T-helper 22 cell (primary cell): Measurements from ENCODE around the gene USP15.

Experiments used
- DNase-seq: peaks from one replicate; pipeline ENCODE4 v3.0.0-alpha.2; 2020; ENCODE audit warnings: low read depth

Gene USP15

DNA sequence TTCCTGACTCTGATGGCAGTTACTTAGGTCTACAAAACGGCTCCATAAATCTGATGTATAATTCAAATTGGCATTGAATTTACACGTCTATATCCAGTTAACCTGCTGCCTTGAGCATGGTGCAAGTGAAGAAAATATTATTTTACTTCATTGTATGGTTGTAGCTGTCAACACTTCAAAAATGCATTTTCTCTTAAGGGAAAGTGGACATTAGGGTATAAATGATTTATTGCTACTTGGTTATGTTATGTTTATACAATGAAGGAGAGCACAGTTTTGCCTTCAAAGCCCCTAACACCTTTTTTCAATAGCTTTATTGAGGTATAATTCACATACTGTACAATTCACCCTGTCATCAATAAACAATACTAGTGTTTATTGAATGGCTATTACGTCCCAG, 2.0 kb upstream of the USP15 start:
- DNase-seq: no peak

DNA sequence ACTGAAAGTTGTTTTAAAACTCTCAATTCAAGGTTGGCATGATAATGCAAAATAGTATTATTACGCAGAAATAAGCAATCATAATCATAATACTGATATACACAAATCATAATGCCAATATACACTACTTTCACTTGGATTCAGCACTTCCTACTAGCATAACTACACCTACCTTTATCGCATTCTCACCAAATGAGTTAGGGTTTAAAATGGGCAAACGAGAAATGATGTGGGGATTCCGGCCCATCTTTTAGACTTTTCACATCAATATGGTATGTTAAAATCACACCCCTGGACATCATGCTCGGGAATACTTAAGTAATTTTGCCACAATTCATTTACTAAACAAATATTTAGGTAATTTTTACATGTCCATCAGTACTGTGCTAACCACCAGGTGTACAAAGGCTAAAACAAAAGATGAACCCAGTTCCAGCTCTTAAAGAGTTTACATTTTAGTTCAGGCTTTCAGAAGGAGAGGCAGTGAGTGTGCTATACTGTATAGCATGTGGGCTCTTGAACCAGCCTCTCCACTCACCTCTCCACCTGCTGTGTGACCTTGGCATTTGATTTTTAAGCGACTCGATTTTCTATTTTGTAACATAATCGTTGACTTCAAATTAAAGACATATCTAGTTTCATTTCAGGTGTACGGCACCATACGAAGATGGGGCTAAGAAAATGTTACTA, 1.1 kb upstream of the USP15 start:
- DNase-seq: no peak

DNA sequence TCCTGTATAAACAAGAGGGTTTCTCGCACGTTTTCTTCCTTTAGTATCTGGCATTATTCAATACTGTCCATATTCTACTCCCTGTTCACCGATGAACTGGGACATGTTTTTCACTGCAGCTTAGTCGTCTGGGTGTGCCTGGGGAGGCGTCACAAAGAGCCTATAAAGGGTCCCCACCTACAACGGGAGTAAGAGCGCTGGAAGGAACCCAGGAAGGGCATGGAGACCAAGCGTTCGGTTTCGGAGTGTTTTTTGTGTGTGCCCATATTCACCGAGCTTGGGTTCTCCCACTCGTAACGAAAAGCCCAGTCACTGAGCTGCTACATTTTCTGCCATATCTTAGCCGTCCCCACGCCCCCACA, 592 bp upstream of the USP15 start:
- DNase-seq: no peak

DNA sequence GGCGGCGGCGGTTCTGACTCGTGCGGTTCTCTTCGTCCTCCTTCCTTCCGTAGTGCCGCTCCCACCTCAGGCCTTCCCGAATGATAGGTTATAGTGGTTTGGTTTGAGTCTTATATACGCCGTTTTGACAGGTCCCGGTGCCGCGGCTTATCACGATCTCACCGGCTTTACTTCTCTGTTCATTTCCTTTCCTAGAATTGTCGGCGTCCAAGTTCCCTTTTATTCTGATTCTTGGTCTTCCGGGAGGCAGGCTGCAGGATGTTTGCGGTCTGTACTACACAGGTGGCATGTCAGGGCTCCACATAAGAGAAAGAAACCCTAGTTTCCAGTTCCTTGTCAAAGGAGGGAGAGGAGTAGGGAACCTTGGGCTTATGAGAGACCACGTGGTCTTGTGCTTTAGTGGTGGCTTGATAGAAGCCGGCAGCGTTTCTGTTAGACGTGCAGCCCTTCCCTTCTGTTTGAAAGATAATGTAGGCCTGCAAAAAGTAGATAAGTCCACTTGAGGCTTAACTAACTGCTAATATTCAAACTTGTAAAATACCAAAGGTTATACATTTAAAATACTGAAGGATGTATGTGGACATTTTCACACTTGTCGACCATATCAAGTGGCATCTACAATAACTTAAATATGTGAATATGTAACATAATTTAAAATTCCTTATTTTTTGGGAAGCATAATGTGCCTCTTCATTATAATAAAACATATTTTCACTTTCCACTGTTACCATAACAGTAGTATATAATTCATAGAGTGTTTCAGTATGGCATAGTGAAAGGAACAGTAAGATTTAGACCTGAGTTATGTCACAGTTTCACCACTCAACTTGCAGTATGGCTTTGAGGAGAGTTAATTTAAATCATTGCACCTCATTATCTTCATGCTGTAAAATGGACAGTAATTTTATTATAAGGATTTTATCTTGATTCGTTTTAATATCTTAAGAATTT, 804 bp downstream of the USP15 start:
- DNase-seq: peak; percentile 57

DNA sequence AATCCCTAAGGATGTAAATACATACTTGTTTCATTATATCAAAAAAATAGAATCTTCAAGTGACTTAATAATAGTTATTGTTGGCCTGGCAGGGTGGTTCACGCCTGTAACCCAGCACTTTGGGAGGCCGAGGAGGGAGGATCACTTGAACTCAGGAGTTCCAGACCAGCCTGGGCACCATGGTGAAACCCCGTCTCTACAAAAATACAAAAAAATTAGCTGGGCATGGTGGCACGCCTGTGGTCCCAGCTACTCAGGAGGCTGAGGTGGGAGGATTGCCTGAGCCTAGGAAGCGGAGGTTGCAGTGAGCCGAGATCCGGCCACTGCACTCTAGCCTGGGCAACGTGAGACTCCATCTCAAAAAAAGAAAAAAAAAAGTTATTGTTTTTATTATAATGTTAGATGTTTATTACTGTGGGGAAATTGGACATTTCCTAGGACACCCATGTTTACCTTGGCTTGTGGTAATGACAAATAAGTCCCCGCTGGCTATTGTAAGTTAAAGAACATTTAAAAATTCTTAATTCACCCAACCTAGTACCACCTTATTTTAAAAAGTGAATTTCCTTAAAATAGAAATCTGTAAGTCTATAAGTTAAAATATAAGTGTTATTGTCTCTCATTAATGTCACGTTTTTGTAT, 1.8 kb downstream of the USP15 start:
- DNase-seq: no peak

DNA sequence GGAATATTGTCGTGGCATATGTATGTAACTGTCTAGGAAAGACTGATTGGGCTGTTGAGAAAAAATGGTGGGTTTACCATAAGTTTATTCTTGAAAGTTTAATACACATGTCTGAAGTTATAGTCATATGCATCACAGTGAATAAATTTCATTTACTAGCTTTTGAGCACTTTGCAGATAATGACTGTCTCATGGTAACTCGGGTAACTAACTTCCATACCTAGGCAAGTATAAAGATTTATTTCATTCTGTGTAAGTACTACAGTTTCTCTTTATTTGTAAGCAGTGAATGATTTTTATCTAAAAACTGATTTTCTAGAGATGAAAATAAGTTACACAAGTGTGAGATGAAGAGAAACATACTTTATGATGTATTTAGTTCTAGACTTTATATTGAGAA, 3.0 kb downstream of the USP15 start:
- no peak for DNase-seq

DNA sequence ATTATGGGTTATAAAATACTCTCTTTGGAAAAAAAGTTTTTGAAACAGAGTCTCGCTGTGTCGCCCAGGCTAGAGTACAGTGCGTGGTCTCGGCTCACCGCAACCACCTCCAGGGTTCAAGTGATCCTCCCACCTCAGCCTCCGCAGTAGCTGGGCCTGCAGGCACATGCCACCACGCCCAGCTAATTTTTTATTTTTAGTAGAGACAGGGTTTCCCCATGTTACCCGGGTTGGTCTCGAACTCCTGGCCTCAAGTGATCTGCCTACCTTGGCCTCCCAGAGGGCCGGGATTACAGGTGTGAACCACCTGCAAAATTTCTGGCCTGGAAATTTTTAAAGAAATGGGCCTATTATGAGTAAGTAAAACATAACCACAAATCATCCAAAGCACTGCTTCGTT, 3.8 kb downstream of the USP15 start:
- no peak for DNase-seq

DNA sequence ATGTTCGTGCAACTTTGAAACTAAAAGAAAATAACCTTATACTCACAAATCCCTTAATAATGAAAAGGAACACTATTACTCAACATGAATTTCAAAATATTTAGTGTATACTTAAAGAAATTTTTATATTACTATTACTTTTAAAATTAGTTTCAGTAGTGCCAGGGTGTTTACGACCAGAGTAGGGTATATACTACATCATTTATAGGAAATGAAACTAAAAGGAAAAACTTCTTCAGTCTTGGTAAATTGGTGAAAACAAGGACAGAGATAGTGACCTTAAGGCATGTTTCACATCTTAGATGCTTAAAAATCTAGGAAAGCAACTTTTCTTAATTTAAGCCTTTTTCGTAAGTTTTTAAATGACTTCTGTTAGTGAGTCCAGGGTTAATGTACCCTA, 4.5 kb downstream of the USP15 start:
- no peak for DNase-seq

DNA sequence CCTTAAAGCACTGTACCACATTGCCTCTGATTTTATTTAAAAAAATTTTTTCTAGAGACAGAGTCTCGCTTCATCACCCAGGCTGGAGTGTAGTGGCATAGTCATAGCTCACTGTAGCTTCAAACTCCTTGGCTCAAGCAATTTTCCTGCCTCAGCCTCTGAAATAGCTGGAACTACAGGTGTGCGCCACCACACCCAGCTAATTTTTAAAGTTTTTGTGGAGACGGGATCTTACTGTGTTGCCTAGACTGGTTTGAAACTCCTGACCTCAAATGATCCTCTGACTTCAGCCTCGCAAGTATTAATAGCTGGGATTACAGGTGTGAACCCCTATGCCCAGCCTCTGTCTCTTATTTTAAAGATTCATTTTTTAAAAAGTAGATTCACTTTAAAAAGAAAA, 5.3 kb downstream of the USP15 start:
- DNase-seq: no peak

DNA sequence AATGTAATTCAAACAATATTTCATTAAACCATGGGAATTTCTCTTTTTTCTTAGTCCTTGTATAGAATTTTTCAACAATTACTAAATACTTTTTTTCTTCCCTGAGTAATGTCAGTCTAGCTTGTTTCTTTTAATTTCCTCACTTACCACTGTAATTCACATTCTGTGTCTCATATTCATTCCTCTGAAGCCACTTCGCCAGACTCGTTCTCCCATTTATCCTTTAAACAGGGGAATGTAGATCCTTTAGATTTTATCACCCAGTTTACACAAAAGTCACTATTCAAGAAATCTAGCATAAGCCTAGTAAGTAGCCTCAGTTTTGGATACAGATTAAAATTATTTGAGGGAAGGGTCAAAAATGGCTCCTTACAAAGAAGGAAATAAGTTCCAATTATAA, 6.8 kb downstream of the USP15 start:
- DNase-seq: no peak

DNA sequence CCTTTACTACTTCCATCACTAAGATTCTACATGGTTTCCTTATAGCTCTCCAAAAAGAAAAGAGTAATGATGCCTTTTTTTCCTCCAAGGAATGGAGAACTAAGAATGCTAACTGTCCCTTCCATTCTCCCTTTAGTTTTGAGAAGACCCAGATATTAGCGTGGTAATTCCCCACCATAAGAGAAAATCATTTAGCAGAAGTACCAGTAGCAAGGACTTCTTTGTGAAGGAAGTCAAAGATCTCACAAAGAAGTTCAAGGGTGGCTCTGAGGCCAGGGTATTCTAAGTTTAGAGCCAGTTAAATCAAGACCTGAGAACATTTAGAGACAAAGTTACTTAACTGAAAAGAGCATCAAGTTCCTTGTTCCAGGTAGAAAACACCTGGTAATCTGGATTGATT, 7.3 kb downstream of the USP15 start:
- no peak for DNase-seq

DNA sequence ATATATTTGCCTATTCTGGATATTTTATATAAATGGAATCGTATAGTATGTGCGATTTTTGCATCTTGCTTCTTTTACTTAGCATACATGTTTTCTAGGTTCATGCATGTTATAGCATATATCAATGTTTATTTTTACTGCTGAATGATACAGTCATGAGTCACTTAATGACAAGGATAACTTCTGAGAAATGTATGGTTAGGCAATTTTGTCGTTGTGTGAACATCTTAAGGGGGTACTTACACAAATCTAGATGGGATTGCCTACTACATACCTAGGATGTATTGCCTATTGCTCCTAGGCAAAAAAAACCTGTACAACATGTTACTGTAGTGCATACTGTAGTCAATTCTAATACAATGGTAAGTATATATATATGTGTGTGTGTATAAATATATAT, 8.8 kb downstream of the USP15 start:
- DNase-seq: no peak

DNA sequence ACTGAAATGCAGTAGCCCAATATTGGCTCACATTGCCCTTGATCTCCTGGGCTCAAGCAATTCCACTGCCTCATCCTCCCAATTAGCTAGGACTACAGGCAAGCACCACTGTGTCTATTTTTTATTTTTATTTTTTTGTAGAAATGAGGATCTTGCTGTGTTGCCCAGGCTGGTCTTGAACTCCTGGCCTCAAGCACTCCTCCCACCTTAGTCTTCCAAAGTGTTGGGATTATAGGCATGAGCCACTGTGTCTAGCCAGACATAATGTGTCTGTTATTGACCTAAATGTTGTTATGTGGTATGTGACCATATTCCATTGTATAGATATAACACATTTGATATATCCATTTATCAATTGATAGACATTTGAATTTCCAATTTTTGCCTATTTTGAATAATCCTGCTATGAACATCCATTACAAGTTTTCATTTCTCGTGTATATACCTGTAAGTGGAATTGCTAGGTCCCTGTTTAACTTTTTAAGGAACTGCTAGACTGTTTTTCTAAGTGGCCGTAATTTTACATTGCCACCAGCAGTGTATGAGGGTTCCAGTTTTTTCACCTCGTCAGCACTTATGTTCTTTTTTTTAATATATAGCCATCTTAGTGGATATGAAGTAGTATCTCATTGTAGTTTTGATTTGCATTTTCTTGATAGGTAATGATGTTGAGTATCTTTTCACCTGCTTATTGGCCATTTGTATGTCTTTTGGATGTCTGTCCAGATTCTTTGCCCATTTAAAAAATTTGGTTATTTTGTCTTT, 9.4 kb downstream of the USP15 start:
- DNase-seq: no peak

DNA sequence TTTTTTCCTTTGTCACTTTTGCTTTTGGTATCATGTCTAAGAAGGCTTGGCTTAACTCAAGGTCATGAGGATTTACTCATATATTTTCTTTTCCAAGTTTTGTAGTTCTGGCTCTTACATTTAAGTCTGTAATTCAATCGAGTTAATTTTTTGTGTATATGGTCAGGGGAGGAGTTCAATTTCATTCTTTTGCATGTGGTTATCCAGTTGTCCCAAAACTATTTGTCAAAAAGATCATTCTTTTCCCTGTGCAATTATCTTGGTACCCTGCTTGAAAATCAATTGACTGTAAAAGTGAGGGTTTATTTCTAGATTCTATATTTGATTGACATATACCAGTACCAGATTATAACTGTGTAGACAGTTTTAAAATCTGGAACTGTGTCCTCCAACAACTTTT, 10.2 kb downstream of the USP15 start:
- no peak for DNase-seq

DNA sequence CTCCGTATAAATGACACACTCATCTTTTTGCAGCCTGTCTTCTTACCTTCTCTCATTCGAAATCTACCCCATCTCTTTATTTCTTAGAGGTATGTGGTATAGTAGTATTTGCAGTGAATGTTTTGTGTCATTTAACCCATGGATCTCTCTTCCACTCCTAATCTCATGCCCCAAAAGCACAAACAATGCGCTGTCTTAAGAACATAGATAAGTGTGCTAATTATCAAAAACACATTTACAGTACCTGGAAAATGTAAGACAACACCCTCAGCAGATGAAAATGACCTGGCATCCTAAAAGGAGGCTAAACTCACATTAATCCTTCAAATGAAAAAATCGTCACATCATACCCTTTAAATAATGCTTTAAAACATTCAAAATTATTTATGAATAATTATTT, 10.7 kb downstream of the USP15 start:
- DNase-seq: no peak

DNA sequence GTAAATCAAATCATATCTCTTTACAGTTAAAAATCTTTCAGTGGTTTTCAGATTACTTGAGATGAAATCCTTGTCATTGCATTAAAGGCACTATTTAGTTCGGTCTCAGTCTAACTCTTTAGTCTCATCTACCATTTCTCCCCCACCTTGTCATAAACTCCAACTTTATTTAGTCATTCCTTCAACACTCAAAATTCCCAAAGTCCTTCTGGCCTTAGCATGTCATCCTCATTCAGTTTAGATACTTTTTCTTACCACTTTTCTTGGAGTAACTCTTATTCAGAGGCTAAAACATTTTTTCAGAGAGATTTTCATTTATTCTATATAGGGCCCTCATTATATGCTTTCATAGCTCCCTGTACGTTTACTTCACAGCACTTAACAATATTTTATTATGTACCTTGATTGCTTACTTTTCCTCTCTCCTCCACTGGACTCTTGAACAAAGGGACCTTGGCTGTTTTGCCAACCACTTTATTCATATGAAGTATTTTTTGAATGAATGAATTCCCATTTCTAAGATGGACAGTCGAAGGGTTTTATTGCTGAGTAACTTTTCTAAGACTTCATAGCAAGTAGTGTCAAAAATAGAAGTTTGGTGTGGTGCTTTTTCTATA, 12.8 kb downstream of the USP15 start:
- DNase-seq: no peak

DNA sequence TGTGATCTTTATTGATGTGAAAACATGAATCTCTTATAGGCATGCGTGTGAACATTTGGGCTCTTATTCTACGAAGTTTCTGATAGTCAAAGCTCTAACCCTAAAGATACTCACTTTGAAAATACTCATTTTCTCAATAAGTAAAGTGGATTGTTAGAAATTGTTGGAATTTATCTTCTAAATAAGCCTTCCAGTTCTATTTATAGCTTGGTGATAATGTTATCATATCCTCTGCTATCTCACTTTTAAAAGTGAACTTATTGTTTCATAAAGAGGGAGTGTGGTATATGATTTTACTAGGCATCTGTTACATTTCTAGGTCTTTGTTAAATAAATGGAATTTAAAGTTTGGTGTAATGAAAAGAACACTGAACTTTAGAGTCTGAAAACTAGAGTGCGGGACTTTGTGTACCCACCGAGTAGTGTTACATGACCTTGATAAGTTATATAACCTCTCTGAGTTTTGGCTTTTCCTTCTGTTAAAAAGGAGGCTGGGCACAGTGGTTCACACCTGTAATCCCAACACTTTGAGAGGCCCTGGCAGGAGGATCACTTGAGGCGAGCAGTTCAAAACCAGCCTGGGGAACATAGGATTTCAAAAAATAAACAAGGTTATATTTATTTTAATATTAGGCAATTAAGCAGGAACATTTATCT, 13.6 kb downstream of the USP15 start:
- no peak for DNase-seq

DNA sequence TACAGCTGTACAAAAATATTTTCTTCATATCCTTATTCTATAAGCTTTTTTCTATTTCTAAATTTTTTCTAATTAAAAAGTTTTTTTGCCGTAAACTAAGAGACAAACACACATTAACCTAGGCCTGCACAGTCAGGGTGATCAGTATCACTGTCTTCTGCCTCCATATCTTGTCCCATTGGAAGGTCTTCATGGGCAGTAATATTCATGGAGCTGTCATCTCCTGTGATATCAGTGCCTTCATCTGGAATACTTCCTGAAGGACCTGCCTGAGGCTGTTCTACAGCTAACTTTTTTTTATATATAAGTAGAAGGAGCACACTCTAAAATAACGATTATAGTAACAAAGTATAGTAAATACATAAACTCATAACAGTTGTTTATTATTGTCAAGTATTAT, 17.8 kb downstream of the USP15 start:
- DNase-seq: no peak

DNA sequence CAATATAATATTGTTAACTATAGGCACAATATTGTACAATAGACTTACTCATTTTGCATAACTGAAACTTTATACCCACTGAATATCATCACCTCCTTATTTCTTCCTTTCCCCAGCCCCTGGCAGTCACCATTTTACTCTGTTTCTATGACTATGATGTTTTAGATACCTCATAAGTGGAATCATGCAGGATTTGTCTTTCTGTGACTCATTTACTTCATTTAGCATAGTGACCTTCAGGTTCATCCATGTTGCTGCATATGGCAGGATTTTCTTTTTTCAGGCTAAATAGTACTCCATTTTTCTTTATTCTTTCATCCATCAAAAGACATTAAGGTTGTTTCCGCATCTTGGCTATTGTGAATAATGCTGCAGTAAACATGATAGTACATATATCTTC, 18.9 kb downstream of the USP15 start:
- no peak for DNase-seq

DNA sequence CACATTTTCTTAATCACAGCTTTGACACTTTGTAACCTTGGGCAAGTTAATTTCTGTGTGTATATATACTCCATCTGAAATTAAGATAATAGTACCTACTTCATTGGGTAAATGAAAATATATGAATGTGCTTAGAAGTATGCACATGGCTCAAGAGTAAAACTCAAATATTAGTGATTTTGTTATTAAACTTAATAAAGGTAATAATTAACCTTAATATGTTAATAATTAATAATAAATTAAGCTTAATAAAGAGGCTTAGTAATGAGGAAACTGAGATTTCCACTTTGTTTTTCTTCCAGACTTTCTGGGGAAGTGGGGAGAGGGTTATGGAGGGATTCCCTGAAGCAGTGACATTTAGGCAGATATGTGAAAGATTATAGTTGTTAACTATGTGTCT, 19.8 kb downstream of the USP15 start:
- DNase-seq: no peak

DNA sequence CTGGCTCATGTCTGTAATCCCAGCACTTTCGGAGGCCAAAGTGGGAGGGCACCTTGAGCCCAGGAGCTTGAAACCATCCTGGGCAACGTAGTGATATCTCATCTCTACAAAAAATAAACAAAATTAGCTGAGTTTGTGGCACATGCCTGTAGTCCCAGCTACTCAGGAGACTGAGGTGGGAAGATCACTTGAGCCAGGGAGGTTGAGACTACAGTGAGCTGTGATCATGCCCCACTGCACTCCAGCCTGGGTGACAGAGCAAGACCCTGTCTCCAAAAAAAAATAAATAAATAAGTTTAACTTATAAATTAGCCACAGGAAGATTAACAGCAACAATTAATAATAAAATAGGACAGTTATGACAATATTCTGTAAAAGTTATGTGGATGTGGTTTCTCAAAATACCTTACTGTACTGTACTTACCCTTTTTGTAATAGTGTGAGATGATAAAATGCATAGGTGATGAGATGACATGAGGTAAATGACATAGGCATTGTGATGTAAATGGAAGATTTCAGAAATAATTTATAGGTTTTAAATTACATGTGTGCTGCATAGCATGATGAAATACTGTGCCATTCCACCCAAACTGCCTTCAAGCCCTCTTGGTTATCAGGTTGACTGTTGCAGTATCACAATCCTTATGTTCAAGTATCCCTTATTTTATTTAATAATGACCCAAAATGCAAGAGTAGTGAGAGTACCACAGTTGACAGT, 22.0 kb downstream of the USP15 start:
- DNase-seq: no peak
